Liver (tissue), 3 donors: ENCODE measurements around the gene CLCN2.

Source experiments
- ATF3 ChIP-seq: IDR thresholded peaks from 2 replicates; pipeline ENCODE4 v1.6.1; 2016; ENCODE audit warnings: antibody characterized with exemption
- CTCF ChIP-seq: fragments of 150-350 bp; IDR thresholded peaks from 2 replicates; pipeline ENCODE4 v1.5.1; 2017; ENCODE audit warnings: improper control_type of control experiment, low read depth, low read length; ENCODE audit not compliant: missing input control
- FOXA1 ChIP-seq: IDR thresholded peaks from 2 replicates; pipeline ENCODE4 v1.6.1; 2016; ENCODE audit warnings: antibody characterized with exemption
- GABPA ChIP-seq, 2 donors: IDR thresholded peaks in 1 of 2; conservative IDR thresholded peaks in 1 of 2; 2 replicates each; pipeline ENCODE4 v1.6.1; 2016; ENCODE audit warnings: antibody characterized with exemption in 2 of 2, mild to moderate bottlenecking in 1 of 2, moderate library complexity in 1 of 2
- JUND ChIP-seq, 2 donors: IDR thresholded peaks; 2 replicates each; pipeline ENCODE4 v1.6.1; 2016; ENCODE audit warnings: antibody characterized with exemption in 2 of 2
- MAX ChIP-seq: IDR thresholded peaks from 2 replicates; pipeline ENCODE4 v1.6.1; 2016; ENCODE audit warnings: antibody characterized with exemption
- NR2F2 ChIP-seq: IDR thresholded peaks from 2 replicates; pipeline ENCODE4 v1.6.1; 2016; ENCODE audit warnings: antibody characterized with exemption
- RAD21 ChIP-seq, 2 donors: IDR thresholded peaks; 2 replicates each; pipeline ENCODE4 v1.6.1; 2016; ENCODE audit warnings: antibody characterized with exemption in 2 of 2, mild to moderate bottlenecking in 2 of 2
- REST ChIP-seq: IDR thresholded peaks from 2 replicates; pipeline ENCODE4 v1.6.1; 2016; ENCODE audit warnings: antibody characterized with exemption, mild to moderate bottlenecking
- TAF1 ChIP-seq: conservative IDR thresholded peaks from 2 replicates; pipeline ENCODE4 v1.6.1; 2016; ENCODE audit warnings: antibody characterized with exemption, mild to moderate bottlenecking
- YY1 ChIP-seq: IDR thresholded peaks from 2 replicates; pipeline ENCODE4 v1.6.1; 2016; ENCODE audit warnings: antibody characterized with exemption, mild to moderate bottlenecking
- ZBTB33 ChIP-seq: IDR thresholded peaks from 2 replicates; pipeline ENCODE4 v1.6.1; 2016; ENCODE audit warnings: antibody characterized with exemption
- donor health status: healthy.
- donor health status: healthy.

- peak; percentile 19 for TF ChIP-seq REST
- no peak for TF ChIP-seq CTCF
- TF ChIP-seq GABPA (IDR thresholded peaks at IDR 0.05 in 1 of 2, conservative IDR thresholded peaks at IDR 0.05 in 1 of 2): no peak
- no peak for TF ChIP-seq FOXA1
- TF ChIP-seq ATF3: no peak
- TF ChIP-seq MAX: no peak
- TF ChIP-seq RAD21 (IDR thresholded peaks at IDR 0.05): no peak
- TF ChIP-seq ZBTB33: no peak
- TF ChIP-seq NR2F2: no peak
- no peak for TF ChIP-seq YY1
- TF ChIP-seq TAF1: no peak
- no peak for TF ChIP-seq JUND (IDR thresholded peaks at IDR 0.05)
Observed at GRCh38 chr3:184314700-184315542, 46.5 kb downstream of the CLCN2 start.
